ENCODE results near the gene NID1.

Gene NID1

DNA sequence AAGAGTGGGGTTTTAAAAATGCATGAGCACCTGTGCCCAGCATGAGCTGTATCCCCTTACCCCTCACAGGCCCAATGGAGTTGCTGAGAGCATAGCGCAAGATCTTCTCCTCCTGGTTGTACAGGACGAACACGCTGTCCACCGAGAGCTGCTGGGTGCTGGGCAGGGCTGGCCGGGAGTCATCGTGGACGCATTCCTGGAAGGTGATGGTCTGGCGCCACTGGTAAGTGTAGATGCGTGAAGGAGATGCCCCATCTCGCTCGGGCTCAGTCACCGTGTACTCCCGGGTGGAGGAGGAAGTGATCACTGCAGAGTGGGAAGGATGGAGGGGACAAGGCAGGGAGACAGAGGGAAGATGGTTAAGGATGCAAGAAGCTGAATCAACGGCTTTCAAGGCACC, 39.1 kb downstream of the NID1 start:
- no peak overlapping the region for H3K4me3 ChIP-seq (ENCODE audit: low read depth, low read length)
- TF ChIP-seq MYC (IDR thresholded peaks at IDR 0.05; ENCODE audit: low read depth, low read length): no peak
- TF ChIP-seq POLR2A (IDR thresholded peaks at IDR 0.05; ENCODE audit: extremely low read depth, insufficient read length): no peak
- TF ChIP-seq, protein P1, sequence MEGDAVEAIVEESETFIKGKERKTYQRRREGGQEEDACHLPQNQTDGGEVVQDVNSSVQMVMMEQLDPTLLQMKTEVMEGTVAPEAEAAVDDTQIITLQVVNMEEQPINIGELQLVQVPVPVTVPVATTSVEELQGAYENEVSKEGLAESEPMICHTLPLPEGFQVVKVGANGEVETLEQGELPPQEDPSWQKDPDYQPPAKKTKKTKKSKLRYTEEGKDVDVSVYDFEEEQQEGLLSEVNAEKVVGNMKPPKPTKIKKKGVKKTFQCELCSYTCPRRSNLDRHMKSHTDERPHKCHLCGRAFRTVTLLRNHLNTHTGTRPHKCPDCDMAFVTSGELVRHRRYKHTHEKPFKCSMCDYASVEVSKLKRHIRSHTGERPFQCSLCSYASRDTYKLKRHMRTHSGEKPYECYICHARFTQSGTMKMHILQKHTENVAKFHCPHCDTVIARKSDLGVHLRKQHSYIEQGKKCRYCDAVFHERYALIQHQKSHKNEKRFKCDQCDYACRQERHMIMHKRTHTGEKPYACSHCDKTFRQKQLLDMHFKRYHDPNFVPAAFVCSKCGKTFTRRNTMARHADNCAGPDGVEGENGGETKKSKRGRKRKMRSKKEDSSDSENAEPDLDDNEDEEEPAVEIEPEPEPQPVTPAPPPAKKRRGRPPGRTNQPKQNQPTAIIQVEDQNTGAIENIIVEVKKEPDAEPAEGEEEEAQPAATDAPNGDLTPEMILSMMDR (IDR thresholded peaks at IDR 0.05; ENCODE audit: low read depth, low read length): no peak
- TF ChIP-seq, protein P2, sequence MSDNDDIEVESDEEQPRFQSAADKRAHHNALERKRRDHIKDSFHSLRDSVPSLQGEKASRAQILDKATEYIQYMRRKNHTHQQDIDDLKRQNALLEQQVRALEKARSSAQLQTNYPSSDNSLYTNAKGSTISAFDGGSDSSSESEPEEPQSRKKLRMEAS (IDR thresholded peaks at IDR 0.05; ENCODE audit: low read depth, low read length): no peak
- DNase-seq (ENCODE audit: low read depth): no peak

DNA sequence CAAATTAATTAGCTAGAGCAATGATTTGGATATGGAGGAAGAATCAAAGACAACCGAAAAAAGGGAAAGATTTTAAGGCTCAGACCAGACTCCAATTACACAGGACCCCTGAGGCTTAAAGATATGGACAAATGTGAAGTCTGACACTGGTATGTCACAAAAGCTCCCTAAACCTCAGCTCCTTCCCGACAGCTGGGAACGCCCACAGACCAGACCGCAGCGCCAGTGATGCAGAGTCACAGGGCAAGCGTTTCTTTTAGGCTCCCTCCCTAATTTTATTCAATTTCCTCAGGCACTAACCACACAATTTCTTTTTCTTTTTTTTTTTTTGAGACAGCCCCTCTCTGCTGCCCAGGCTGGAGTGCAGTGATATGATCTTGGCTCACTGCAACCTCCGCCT, 40.2 kb downstream of the NID1 start:
- TF ChIP-seq MYC (IDR thresholded peaks at IDR 0.05; ENCODE audit: low read depth, low read length): no peak
- TF ChIP-seq, protein P1 (IDR thresholded peaks at IDR 0.05; ENCODE audit: low read depth, low read length): no peak
- no peak for TF ChIP-seq POLR2A (IDR thresholded peaks at IDR 0.05; ENCODE audit: extremely low read depth, insufficient read length)
- TF ChIP-seq, protein P2 (IDR thresholded peaks at IDR 0.05; ENCODE audit: low read depth, low read length): no peak

DNA sequence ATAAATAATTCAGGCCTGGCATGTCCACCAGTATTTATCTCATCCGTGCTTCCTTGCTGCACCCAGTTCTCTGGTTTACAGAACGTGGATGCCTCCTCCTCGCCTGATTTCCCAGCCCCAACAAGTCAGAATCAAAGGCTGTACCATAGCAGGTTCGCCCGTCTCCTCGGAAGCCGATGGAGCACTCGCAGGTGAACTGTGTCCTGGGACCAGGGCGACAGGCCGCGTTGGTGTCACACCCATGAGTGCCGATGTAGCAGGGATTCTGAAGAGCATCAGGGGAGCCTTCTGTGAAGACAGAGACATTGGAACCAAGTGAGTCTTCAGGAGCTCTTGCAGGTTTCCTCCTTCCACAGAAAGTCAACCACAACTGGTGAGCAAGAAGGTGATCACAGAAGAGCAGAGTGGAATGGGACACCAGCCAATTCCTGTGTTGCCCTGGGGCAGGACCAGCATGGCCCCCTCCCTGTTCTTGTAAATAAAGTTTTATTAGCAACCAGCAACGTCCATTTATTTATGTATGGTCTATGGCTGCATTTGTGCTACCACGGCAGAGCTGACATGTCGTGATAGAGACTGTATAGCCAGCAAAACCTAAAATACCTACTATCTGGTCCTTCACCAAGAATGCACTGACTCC, 40.8 kb downstream of the NID1 start:
- no peak for TF ChIP-seq MYC (IDR thresholded peaks at IDR 0.05; ENCODE audit: low read depth, low read length)
- TF ChIP-seq, protein P1 (IDR thresholded peaks at IDR 0.05; ENCODE audit: low read depth, low read length): no peak
- TF ChIP-seq, protein P2 (IDR thresholded peaks at IDR 0.05; ENCODE audit: low read depth, low read length): no peak
- no peak for TF ChIP-seq POLR2A (IDR thresholded peaks at IDR 0.05; ENCODE audit: extremely low read depth, insufficient read length)
- DNase-seq (ENCODE audit: low read depth): no peak
- H3K4me3 ChIP-seq (ENCODE audit: low read depth, low read length): no peak overlapping the region

More for the DNA sequence above, 40.2 kb downstream of the NID1 start:
- H3K4me3 ChIP-seq (ENCODE audit: low read depth, low read length): no peak overlapping the region
- DNase-seq (ENCODE audit: low read depth): peak; percentile 76

DNA sequence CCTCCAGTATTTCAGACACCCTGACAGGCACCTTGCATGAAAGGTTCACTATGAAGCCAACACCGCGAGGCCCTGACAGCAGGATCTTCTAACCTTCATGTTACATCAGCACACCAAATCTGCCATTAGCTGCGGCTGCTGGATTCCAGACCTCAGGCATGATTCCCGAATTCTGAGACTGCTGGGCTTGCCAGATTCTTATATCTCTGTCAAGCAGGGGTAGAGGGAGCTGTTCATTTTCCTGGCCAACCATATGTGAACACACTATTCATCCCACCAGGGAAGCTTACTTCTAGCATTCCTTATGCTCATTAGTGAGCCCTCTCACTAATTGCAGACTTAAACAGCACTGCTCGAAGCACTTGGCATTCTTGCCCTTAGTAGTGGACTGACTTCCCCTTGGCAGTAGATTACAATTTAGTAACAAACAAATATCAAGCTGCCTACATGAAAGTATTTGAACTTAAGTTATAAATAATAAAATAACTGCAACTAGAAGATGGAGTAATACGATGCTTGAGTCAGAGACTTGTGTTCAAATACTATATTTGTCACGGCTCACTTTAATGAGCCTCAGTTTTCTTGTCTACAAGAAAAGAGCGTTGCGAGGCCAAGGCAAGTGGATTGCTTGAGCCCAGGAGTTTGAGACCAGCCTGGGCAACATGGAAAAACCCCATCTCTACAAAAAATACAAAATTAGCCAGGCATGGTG, 43.3 kb downstream of the NID1 start:
- no peak for DNase-seq (ENCODE audit: low read depth)
- no peak overlapping the region for H3K4me3 ChIP-seq (ENCODE audit: low read depth, low read length)

DNA sequence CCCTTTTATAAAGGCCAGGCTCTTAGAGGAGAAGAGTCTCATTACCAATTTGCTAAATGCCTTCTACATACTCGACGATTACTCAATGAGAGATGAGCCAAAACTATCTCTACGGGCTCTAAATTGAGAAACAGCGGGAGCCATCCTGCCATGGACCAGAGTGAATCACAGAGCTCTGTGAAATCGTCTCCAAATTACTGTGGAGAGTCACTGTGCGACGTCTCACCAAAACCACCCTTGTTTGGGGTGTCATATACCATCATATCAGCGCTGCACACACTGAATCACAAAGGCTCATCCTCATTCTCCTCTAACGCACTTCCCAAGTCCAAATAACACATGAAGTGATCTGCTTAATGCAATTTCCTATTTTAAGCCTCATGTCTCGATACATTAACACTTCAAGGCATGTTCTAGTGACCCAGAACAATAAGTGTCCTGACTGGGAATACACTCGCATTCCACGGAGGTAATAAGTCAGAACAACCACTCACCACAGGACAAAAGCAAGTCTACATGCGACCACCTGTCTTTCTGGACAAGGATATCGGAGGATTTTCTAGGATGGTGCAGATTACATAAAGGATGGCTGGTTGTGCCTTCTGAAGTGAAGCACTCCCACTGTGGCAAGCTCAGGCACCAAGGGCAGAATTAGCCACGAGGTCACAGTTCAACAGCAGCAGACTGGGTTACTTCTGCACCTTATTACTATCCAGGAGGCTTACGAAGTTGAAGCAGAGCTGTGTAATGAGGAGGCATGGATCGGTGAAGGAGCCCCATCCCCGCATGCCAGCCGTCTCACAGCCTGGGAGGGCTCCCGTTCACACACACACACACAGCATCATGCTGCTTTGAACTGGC, 44.3 kb downstream of the NID1 start:
- H3K4me3 ChIP-seq (ENCODE audit: low read depth, low read length): no peak overlapping the region
- TF ChIP-seq POLR2A (IDR thresholded peaks at IDR 0.05; ENCODE audit: extremely low read depth, insufficient read length) (no peak), MYC (IDR thresholded peaks at IDR 0.05; ENCODE audit: low read depth, low read length) (no peak)
- TF ChIP-seq, protein P1 (IDR thresholded peaks at IDR 0.05; ENCODE audit: low read depth, low read length): no peak
- TF ChIP-seq, protein P2 (IDR thresholded peaks at IDR 0.05; ENCODE audit: low read depth, low read length): no peak
- DNase-seq (ENCODE audit: low read depth): no peak

More for the DNA sequence above, 43.3 kb downstream of the NID1 start:
- TF ChIP-seq, protein P2 (IDR thresholded peaks at IDR 0.05; ENCODE audit: low read depth, low read length): no peak
- no peak for TF ChIP-seq POLR2A (IDR thresholded peaks at IDR 0.05; ENCODE audit: extremely low read depth, insufficient read length)
- TF ChIP-seq, protein P1 (IDR thresholded peaks at IDR 0.05; ENCODE audit: low read depth, low read length): no peak
- TF ChIP-seq MYC (IDR thresholded peaks at IDR 0.05; ENCODE audit: low read depth, low read length): no peak
